Peyer's patch (tissue), 4 donors: ENCODE data around the gene BBS12.

Source experiments
- POLR2A ChIP-seq, 2 donors: fragments of 450-650 bp; IDR thresholded peaks; one replicate each; pipeline ENCODE4 v1.5.1; 2017; ENCODE audit warnings: antibody characterized with exemption in 2 of 2, mild to moderate bottlenecking in 2 of 2, moderate library complexity in 2 of 2
- TF ChIP-seq, protein P1 (sequence below), 6 experiments: fragments of 450-650 bp in 4 of 6; fragments of 200-600 bp in 2 of 6; sonication (generic) in 1 of 6; IDR thresholded peaks; one replicate each; pipeline ENCODE4 v1.5.1; 2017 to 2019; ENCODE audit warnings: antibody characterized with exemption in 6 of 6, mild to moderate bottlenecking in 3 of 6, moderate library complexity in 1 of 6

DNA sequence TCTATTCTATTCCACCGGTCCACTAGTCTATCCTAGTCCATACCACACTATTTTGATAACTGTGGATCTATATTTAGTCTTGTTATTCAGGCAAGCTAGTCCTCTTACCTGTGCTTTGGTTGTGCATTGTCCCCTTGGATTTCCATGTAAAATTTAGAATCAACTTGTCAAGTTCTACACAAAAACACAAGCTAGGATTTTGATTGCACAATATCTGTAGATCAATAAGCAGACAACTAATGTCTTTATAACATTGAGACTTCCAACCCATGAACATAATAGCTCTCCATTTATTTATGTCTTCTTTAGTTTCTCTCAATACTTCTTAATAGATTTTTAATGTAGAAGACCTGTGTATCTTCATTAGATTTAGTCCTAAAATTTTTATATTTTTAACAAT is 10.2 kb upstream of the BBS12 start:
- TF ChIP-seq, protein P1, sequence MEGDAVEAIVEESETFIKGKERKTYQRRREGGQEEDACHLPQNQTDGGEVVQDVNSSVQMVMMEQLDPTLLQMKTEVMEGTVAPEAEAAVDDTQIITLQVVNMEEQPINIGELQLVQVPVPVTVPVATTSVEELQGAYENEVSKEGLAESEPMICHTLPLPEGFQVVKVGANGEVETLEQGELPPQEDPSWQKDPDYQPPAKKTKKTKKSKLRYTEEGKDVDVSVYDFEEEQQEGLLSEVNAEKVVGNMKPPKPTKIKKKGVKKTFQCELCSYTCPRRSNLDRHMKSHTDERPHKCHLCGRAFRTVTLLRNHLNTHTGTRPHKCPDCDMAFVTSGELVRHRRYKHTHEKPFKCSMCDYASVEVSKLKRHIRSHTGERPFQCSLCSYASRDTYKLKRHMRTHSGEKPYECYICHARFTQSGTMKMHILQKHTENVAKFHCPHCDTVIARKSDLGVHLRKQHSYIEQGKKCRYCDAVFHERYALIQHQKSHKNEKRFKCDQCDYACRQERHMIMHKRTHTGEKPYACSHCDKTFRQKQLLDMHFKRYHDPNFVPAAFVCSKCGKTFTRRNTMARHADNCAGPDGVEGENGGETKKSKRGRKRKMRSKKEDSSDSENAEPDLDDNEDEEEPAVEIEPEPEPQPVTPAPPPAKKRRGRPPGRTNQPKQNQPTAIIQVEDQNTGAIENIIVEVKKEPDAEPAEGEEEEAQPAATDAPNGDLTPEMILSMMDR (IDR thresholded peaks at IDR 0.05) = no peak
- TF ChIP-seq POLR2A (IDR thresholded peaks at IDR 0.05) = no peak
